ENCODE measurements around the gene PIK3R1. TPM values are rescaled to one million over a fixed set of nuclear protein-coding genes. Genes with fewer than 3 reads are reported as not detected.

Gene PIK3R1
- total and polyA plus RNA-seq, 2 of the 4 experiments (the other 2 are of a cell fraction), result 2.4 to 9.3 TPM

GRCh38 chr5:68220260-68220659, 4.7 kb downstream of the PIK3R1 start:
- no peak overlapping the region for H2BK15ac ChIP-seq (ENCODE audit: low read depth, low read length)
- no peak overlapping the region for H3K9ac ChIP-seq (ENCODE audit: low read depth, low read length)
- 90% methylated on average over 2 of the region's 7 CpGs; no CpG with 5 or more reads in 1 of the 2 experiments for WGBS, 2 experiments (ENCODE audit: extremely low coverage in 2 of 2, insufficient read length in 1 of 2)
- no peak overlapping the region for H4K91ac ChIP-seq (ENCODE audit: insufficient read depth, low read depth, low read length)
- no peak overlapping the region for H2AK9ac ChIP-seq (replicated peaks; ENCODE audit: low read depth, low read length, poor library complexity)
- H3K9me1 ChIP-seq (ENCODE audit: insufficient read depth, low read length), result peaks cover under 1% of the 10 kb centered on the region
- H3K4me3 ChIP-seq (ENCODE audit: insufficient read depth, low read depth, low read length), result no peak overlapping the region
- H4K20me1 ChIP-seq (ENCODE audit: insufficient read depth, low read length), result peaks cover 12% of the 10 kb centered on the region; the same call in 1 of the 2 replicates
- ChIA-PET POLR2A (ENCODE audit: unreplicated experiment) (no interaction called here), CTCF (interaction anchor here (0.7 kb wide), 1 partner anchor 27 kb away, joined by 3 read pairs; no protein-coding TSS in a partner anchor)
- H4K5ac ChIP-seq (ENCODE audit: low read depth, low read length), result no peak overlapping the region
- H2AFZ ChIP-seq (replicated peaks; ENCODE audit: low read length, poor library complexity), result no peak overlapping the region
- no peak overlapping the region for H3K4ac ChIP-seq (ENCODE audit: low read depth, low read length)
- no peak for TF ChIP-seq SMC3 (IDR thresholded peaks at IDR 0.05; ENCODE audit: low read depth, low read length)
- TF ChIP-seq ELK1 (IDR thresholded peaks at IDR 0.05; ENCODE audit: borderline replicate concordance, low read depth, low read length), result no peak
- TF ChIP-seq RFX5 (IDR thresholded peaks at IDR 0.05; ENCODE audit: low read depth, low read length), result no peak
- H3K4me1 ChIP-seq (ENCODE audit: control insufficient read depth, insufficient read depth, low read length), result peaks cover 3% of the 10 kb centered on the region
- H2BK20ac ChIP-seq (ENCODE audit: low read depth, low read length), result no peak overlapping the region
- H2BK120ac ChIP-seq (ENCODE audit: low read depth, low read length), result no peak overlapping the region
- DNase-seq, result no peak
- intact Hi-C loops (cut with micrococcal nuclease), result no loop called here
- dilution Hi-C loops (cut with HindIII; ENCODE audit: low sequenced_read_pairs, unreplicated experiment), result no loop called here
- no TSS peak for BruUV-seq (replicated peaks)
- no peak overlapping the region for H3K23ac ChIP-seq (ENCODE audit: low read depth, low read length)
- ATAC-seq (ENCODE audit: low read depth), result no peak
- H3K79me1 ChIP-seq (ENCODE audit: low read depth in 1 of 2, low read length in 2 of 2), result peaks cover 23 to 56% of the 10 kb centered on the region in 2 experiments
- H3K27me3 ChIP-seq (ENCODE audit: control insufficient read depth, insufficient read depth, low read length), result no peaks in the 10 kb centered on the region
- H3K4me2 ChIP-seq (ENCODE audit: low read depth, low read length), result no peak overlapping the region
- no peaks in the 10 kb centered on the region for H3K36me3 ChIP-seq (ENCODE audit: control insufficient read depth, insufficient read depth, low read length)
- no peak overlapping the region for H3K56ac ChIP-seq (ENCODE audit: extremely low read depth, insufficient read depth, low read length)
- H3K14ac ChIP-seq (replicated peaks; ENCODE audit: low read depth, low read length), result no peak overlapping the region
- H4K8ac ChIP-seq (ENCODE audit: low read depth in 2 of 2, low read length in 2 of 2), result no peak overlapping the region
- no peak overlapping the region for H3K18ac ChIP-seq (ENCODE audit: low read depth, low read length)
- no peak overlapping the region for H3K27ac ChIP-seq (ENCODE audit: insufficient read depth, low read length)
- no peak overlapping the region for H2AK5ac ChIP-seq (ENCODE audit: low read depth, low read length)
- H2BK5ac ChIP-seq (ENCODE audit: low read depth, low read length, poor library complexity, severe bottlenecking), result no peak overlapping the region
- H3K9me3 ChIP-seq (ENCODE audit: control insufficient read depth, insufficient read depth, low read length), result 0 out of 2 replicates have a peak, but pooled peaks cover 2% of the 10 kb centered on the region
- in situ Hi-C loops (cut with MboI; ENCODE audit: low sequenced_read_pairs), result no loop called here
